GM19397 (cell line): ENCODE measurements around the gene CERS6.
"Not testable (repeated sequence)": the region's sequence is repeated elsewhere in the genome, so short reads cannot be mapped to it uniquely, and the experiment has no call there.

ENCODE experiments used
- ATAC-seq: cut with Tn5 transposase; IDR thresholded peaks from one replicate; pipeline ENCODE4 v1.9.1; 2021; ENCODE audit warnings: mild to moderate bottlenecking, moderate library complexity; ENCODE audit not compliant: unreplicated experiment

The CERS6 gene

GRCh38 chr2:168466834-168467565 lies 10.9 kb downstream of the CERS6 start:
- ATAC-seq: no peak

GRCh38 chr2:168467729-168468128 lies 11.7 kb downstream of the CERS6 start:
- no peak for ATAC-seq

GRCh38 chr2:168468354-168468753 lies 12.3 kb downstream of the CERS6 start:
- ATAC-seq: no peak

GRCh38 chr2:168469281-168469988 lies 13.4 kb downstream of the CERS6 start:
- peak; percentile 63 for ATAC-seq

- ATAC-seq: peak; percentile 55
These were observed 14.5 kb downstream of the CERS6 start for GRCh38 chr2:168470320-168471162.

- no peak for ATAC-seq
These were observed 15.0 kb downstream of the CERS6 start for GRCh38 chr2:168471163-168471475.

GRCh38 chr2:168475636-168476035 lies 19.6 kb downstream of the CERS6 start:
- no peak for ATAC-seq

GRCh38 chr2:168478206-168478605 lies 22.1 kb downstream of the CERS6 start:
- no peak for ATAC-seq

- no peak for ATAC-seq
These were observed 24.3 kb downstream of the CERS6 start for GRCh38 chr2:168480356-168480755.

GRCh38 chr2:168480825-168481585 lies 24.9 kb downstream of the CERS6 start:
- ATAC-seq: no peak

- ATAC-seq: no peak
These were observed 26.2 kb downstream of the CERS6 start for GRCh38 chr2:168482269-168482668.

GRCh38 chr2:168482952-168483831 lies 27.1 kb downstream of the CERS6 start:
- ATAC-seq: no peak

GRCh38 chr2:168486477-168486876 lies 30.4 kb downstream of the CERS6 start:
- no peak for ATAC-seq

GRCh38 chr2:168490015-168490874 lies 34.2 kb downstream of the CERS6 start:
- peak; percentile 91 for ATAC-seq

- no peak for ATAC-seq
These were observed 35.0 kb downstream of the CERS6 start for GRCh38 chr2:168490946-168491605.

- not testable (repeated sequence) for ATAC-seq
These were observed 35.7 kb downstream of the CERS6 start for GRCh38 chr2:168491728-168492127.

GRCh38 chr2:168493219-168493618 lies 37.1 kb downstream of the CERS6 start:
- ATAC-seq: not testable (repeated sequence)

GRCh38 chr2:168494190-168494711 lies 38.2 kb downstream of the CERS6 start:
- ATAC-seq: no peak
